ENCODE measurements around the gene RPH3AL.
"Not testable (repeated sequence)": the region's sequence is repeated elsewhere in the genome, so short reads cannot be mapped to it uniquely, and the experiment has no call there.

RPH3AL gene

DNA sequence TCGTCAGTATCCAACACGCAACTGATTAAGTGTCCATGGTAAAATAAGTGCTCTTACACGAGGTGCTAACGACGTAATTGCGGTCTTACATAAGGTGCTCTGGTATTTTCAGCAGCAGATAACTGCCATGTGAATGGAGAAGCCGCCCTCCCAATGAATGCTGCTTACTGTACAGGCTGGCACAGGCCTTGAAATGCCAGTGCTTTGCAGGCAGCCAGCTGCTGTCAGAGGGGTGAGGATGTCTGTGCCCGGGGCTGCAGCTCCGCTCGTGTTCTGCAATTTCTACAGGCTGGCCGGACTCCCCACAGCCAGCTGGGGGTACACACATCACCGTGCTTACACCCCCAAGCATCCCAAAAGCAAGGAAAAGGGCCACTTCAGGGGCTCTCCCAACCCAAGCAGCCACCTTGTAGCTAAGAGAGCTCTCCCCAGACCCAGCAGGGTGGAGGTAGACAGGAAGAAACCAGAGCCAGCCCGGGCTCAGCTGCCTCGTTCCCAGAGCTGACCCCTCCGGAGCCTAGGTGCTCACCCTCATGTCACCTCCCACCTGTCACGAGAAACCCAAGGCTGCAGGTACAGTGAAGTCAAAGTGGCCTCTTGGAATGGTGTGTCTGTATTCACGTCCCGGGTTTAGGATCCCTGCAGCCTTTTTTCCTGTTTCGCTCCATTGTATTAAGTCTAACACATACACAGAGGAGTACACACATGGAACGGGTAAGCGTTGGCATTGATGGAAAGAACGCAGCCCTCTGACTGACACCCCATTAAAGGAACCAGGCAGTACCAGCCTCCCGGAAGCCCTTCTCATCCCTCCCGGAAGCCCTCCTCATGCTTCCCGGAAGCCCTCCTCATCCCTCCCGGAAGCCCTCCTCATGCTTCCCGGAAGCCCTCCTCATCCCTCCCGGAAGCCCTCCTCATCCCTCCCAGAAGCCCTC lies 27.2 kb upstream of the RPH3AL start:
- DNase-seq, result peak in 1 of 5 experiments; percentile 37

DNA sequence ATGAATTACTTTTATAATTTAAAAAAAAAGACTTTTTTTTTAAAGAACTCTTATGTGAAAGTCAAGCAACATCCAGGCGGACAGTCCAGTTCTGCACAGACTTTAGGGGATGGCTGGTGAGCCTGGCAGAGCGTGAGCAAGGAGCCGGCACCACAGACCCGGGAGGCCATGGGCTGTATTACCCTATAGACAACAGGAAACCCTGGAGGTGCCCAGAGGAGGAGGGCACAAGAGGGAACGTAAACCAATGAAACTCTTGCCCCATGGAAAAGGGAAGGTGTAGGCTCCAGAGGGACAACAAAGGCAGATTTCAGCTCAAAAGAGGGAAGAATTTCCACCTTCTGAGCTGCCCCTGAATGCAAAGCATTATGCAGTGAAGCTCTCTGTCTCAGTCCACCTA lies 25.5 kb upstream of the RPH3AL start:
- DNase-seq, result no peak

DNA sequence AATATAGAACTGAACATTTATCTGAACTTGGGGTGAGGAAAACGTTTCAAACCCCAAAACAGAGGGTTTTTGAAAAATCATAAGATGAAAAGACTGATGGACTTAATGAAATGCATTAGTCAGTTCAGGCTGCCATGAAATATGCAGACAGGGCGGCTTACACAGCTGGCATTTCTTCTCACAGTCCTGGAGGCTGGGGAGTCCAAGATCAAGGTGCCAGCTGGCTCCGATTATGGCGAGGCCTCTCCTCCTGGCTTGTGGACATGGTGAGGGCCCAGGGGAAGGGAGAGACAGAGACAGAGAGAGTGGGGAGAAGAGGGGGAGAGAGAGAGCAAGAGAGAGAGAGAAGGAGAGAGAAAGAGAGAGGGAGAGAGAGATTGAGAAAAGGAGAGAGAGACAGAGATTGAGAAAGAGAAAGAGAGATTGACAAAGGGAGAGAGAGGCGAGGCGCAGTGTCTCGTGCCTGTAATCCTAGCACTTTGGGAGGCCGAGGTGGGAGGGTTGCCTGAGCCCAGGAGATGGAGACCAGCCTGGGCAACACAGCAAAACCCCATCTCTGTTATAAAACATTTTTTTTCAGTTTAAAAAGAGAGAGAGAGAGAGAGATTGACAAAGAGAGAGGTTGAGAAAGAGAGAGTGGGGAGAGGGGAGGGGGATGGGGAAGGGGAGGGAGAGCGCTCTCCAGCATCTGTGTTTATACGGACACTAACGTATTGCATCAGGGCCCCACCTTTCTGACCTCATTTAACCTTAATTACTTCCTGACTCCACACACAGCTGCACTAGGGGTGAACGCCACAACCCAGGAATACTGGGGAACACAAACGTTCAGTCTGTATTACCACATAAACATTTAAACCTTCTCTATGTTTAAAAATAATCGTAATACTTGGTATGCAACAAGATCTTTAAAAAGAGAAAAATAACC lies 24.6 kb upstream of the RPH3AL start:
- no peak for DNase-seq

GRCh38 chr17:373613-374230 lies 21.1 kb upstream of the RPH3AL start:
- no peak for DNase-seq

DNA sequence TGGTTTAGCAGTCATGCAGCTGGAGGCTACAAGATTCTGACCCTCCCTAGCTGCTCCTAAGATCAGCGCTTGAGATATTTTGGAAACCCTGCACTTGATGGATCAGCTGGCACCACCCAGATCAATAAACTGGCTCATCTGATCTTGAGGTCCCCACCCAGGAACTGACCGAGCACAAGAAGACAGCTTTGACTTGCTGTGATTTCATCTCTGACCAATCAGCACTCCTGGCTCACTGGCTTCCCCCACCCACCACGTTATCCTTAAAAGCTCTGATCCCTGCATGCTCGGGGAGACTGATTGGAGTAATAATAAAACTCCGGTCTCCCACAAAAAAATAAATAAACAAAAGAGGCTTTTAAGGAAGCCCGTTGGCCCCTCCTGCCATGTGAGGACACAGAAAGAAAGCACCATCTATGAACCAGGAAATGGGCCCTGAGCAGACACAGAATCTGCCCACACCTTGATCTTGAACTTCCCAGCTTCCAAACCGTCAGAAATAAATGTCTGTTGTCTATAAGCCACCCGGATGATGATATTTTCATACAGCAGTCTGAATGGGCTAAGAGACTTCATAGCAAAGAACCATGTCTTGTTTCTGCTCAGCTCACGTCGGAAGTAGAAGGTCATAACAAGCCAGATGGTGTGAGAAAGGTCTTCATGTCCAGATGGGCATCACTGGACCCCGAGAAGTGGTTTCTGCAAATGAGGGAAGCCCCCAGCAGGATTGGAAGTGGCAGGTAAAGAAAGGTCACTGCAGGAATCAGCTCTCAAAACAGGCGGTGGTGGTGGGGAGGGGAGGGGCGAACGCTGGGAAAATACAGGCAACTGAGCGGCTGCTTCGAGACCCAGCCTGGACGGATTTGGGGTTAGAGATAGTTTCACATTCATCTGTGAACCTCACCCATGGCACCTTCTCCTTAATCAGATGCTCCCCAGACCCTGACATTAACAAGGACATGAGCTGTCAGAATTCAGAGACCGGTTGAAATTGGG lies 19.8 kb upstream of the RPH3AL start:
- DNase-seq, result no peak

GRCh38 chr17:371583-371982 lies 19.0 kb upstream of the RPH3AL start:
- DNase-seq, result no peak

DNA sequence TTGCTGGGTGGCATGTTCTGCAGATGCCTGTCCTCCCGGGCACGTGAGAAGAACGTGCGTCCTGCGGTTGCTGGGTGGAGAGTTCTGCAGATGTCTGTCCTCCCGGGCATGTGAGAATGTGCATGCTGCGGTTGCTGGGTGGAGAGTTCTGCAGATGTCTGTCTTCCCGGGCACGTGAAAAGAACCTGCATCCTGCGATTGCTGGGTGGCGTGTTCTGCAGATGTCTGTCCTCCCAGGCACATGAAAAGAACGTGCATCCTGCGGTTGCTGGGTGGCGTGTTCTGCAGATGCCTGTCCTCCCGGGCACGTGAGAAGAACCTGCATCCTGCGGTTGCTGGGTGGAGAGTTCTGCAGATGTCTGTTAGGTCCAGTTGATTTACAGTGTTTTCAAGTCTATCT lies 15.0 kb upstream of the RPH3AL start:
- DNase-seq, result not testable (repeated sequence)

DNA sequence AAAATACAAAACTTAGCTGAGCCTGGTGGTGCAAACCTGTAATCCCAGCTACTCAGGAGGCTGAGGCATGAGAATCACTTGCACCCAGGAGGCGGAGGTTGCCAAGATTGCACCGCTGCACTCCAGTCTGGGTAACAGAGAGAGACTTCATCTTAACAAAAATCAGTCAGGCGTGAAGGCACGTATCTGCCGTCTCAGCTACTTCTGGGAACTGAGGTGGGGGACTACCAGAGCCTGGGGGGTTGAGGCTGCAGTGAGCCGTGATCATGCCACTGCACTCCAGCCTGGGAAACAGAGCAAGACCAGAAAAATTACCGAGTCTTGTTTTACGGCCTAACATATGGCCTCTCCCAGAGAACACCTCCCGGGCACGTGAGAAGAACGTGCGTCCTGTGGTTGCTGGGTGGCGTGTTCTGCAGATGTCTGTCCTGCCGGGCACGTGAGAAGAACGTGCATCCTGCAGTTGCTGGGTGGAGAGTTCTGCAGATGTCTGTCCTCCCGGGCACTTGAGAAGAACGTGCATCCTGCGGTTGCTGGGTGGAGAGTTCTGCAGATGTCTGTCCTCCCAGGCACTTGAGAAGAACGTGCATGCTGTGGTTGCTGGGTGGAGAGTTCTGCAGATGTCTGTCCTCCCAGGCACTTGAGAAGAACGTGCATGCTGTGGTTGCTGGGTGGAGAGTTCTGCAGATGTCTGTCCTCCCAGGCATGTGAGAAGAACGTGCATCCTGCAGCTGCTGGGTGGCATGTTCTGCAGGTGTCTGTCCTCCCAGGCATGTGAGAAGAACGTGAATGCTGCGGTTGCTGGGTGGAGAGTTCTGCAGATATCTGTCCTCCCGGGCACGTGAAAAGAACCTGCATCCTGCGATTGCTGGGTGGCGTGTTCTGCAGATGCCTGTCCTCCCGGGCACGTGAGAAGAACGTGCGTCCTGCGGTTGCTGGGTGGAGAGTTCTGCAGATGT lies 14.3 kb upstream of the RPH3AL start:
- DNase-seq, result peak in 1 of 5 experiments; percentile 77

DNA sequence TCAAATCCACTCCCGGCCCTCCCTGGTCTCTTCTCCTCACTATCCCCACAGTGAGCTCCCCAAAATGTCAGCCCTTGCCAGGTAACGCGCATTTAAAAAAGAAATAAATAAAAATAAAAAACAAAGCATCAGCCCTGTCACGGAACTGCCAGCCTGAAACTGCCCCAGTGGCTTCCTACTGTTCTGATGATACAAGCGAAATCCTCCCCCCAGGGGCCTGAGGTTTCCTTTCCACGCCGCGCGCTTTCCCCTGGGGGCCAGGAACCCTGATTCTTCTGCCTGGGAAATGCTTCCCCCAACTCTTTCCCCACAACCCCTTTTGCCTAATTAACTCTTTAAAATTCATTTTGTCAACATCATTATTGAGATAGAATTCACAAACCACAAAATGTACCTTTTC lies 12.2 kb upstream of the RPH3AL start:
- DNase-seq, result no peak

GRCh38 chr17:364308-364707 lies 11.7 kb upstream of the RPH3AL start:
- no peak for DNase-seq

DNA sequence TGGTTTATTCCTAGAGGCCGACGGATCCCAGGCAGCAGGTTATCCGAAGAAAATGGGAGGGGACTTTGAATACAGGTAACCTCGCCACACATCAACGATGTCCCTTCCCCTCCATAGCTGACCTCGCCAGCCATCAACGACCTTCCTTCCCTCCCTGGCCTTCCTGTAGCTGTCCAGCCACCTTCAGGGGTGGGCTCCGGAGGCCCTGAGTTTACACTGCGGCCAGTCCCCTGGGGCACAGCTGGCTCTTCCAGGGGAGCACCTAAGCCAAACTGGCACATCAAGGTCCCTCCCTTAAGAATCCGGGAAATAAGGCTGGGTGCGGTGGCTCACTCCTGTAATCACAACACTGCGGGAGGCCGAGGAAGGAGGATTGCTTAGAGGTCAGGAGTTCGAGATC lies 10.1 kb upstream of the RPH3AL start:
- DNase-seq, result no peak

GRCh38 chr17:360092-360750 lies 7.6 kb upstream of the RPH3AL start:
- DNase-seq, result no peak

GRCh38 chr17:358491-359151 lies 6.0 kb upstream of the RPH3AL start:
- no peak for DNase-seq

DNA sequence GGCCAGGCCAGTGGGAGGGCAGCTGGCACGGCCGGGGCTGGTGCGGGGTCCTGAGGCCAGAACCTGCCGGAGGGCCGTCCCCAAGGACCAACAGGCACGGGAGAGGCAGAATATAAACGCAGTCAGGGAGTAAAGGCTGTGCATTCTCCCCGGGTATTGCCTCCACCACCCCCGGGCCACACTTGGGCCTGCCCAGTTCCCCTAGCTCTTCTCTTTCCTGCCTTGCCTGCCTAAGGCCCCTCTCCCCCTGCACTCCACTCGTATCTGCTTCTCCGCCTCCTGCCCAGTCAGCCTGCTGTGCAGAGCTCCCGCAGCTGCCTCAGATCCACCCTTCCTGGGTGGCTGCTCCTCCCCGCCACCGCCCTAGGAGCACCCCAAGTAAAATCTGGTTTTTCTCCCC lies 5.0 kb upstream of the RPH3AL start:
- no peak for DNase-seq

DNA sequence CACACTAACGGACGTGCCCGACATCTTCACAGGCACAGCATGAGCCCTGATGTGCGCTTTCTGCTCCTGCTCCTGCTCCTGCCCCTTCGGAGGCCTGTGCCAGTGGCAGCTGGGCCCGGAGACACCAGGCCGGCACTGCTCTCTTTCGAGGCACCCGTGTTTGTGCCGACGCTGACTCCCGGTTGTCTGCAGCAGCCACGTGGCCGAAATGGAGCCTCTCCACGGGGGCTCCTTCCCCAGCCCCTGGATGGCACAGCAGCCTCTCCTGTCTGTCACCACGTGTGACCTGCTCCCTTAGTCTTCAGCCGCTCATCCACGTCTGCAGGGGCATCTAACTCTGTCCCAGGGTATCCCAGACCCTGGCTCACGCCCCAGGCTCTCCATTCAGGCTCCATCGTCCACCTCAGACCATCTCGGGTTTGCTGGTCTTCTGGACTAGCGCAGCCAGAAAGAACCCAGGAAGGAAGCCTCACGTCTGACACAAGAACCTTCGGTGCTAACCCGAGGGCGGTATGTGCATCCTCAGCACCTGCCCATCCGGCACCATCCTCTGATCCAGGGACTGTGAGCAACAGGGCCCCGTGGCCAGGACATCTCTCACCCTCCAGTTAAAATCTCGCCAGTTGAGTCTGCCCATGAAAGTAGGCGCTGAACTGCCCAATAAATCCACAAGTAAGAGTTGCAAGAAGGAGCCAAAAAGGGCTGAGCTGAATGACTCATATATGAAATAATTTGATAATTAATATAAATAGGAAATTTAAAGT lies 4.2 kb upstream of the RPH3AL start:
- no peak for DNase-seq

DNA sequence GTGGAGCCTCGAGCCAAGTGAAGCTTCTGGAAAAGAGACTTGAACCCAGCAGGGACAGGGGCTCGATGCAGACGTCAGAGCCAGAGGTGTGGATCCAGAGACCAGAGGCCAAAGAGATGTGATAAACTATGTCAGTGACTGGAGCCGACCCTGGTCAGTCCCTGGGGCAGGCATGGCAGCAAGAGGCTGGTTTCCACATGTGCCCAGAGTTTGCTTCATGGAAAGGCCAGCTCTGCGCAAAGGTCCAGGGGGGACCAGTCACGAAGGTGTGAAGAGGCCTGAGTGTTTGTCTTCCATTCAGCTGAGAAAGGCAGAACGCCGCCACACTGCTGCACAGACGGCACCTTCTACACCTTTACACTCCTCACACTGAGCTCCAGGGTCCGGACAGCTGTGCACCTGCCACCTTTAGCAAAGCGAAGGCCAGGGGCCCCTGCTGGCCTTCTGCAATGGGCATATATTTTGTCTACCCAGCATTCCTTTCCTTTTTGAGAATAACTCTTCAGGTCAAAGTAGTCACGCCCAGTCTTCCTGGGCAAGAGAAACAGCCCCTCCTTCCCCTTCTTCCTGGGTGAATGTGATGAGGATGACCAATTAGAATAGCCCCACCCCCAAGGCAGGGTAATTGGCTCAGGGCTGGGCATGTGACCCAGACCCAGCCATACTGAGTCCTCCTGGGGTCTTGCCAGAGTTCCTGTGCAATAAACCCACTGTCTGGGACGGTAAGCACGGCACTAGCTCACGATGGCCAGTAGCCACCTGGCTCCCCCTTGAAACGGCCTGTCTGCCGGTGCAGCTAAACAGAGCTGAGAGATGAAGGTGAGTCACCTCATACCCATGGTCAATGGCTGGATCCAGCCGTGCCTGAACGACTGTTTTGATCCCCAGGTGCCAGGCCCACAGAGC lies 2.3 kb upstream of the RPH3AL start:
- DNase-seq, result no peak

- no peak for DNase-seq
Observed at GRCh38 chr17:353838-354234, 1.2 kb upstream of the RPH3AL start.
